ENCODE results near the gene NLRC3.

The NLRC3 gene

GRCh38 chr16:3546986-3547682 is 30.1 kb downstream of the NLRC3 start (continued):
- TF ChIP-seq PATZ1 (CRISPR knock-in tag; IDR thresholded peaks at IDR 0.05; ENCODE audit: borderline replicate concordance) (no peak), BACH2 (CRISPR knock-in tag; IDR thresholded peaks at IDR 0.05; ENCODE audit: borderline replicate concordance) (no peak), TCF4 (CRISPR knock-in tag; IDR thresholded peaks at IDR 0.05; ENCODE audit: borderline replicate concordance) (no peak), CSDC2 (CRISPR knock-in tag; IDR thresholded peaks at IDR 0.05) (no peak), GLIS3 (CRISPR knock-in tag; IDR thresholded peaks at IDR 0.05) (no peak), ZNF8 (CRISPR knock-in tag; IDR thresholded peaks at IDR 0.05) (no peak)

- TF ChIP-seq ZNF8 (CRISPR knock-in tag; IDR thresholded peaks at IDR 0.05) (no peak), ZNF70 (CRISPR knock-in tag; IDR thresholded peaks at IDR 0.05) (no peak), BACH2 (CRISPR knock-in tag; IDR thresholded peaks at IDR 0.05; ENCODE audit: borderline replicate concordance) (no peak), CSDC2 (CRISPR knock-in tag; IDR thresholded peaks at IDR 0.05) (no peak), RARB (CRISPR knock-in tag; IDR thresholded peaks at IDR 0.05) (no peak), ISL1 (CRISPR knock-in tag; IDR thresholded peaks at IDR 0.05) (no peak), ESRRG (CRISPR knock-in tag; IDR thresholded peaks at IDR 0.05) (no peak)
- ATAC-seq, result peak; percentile 25
Observed at GRCh38 chr16:3542601-3543373, 34.4 kb downstream of the NLRC3 start.

GRCh38 chr16:3541527-3542155 is 35.6 kb downstream of the NLRC3 start:
- TF ChIP-seq CSRNP3 (CRISPR knock-in tag; IDR thresholded peaks at IDR 0.05) (no peak), ZNF70 (CRISPR knock-in tag; IDR thresholded peaks at IDR 0.05) (no peak), ZNF8 (CRISPR knock-in tag; IDR thresholded peaks at IDR 0.05) (no peak), ZFP3 (CRISPR knock-in tag; IDR thresholded peaks at IDR 0.05) (no peak), ARNTL (CRISPR knock-in tag; IDR thresholded peaks at IDR 0.05; ENCODE audit: borderline replicate concordance, low read depth) (no peak), TOX (CRISPR knock-in tag; IDR thresholded peaks at IDR 0.05; ENCODE audit: borderline replicate concordance) (no peak), ISL1 (CRISPR knock-in tag; IDR thresholded peaks at IDR 0.05) (no peak), ESRRG (CRISPR knock-in tag; IDR thresholded peaks at IDR 0.05) (no peak), RARB (CRISPR knock-in tag; IDR thresholded peaks at IDR 0.05) (no peak), PATZ1 (CRISPR knock-in tag; IDR thresholded peaks at IDR 0.05; ENCODE audit: borderline replicate concordance) (no peak), ZFP30 (CRISPR knock-in tag; IDR thresholded peaks at IDR 0.05) (no peak), PPARA (CRISPR knock-in tag; IDR thresholded peaks at IDR 0.05; ENCODE audit: borderline replicate concordance) (no peak), POU6F1 (CRISPR knock-in tag; IDR thresholded peaks at IDR 0.05; ENCODE audit: borderline replicate concordance, low read depth) (no peak), CSDC2 (CRISPR knock-in tag; IDR thresholded peaks at IDR 0.05) (no peak), CREB5 (CRISPR knock-in tag; IDR thresholded peaks at IDR 0.05; ENCODE audit: low read depth) (no peak), TCF4 (CRISPR knock-in tag; IDR thresholded peaks at IDR 0.05; ENCODE audit: borderline replicate concordance) (no peak), ZNF565 (CRISPR knock-in tag; conservative IDR thresholded peaks at IDR 0.05; ENCODE audit: low read depth) (no peak), GLIS3 (CRISPR knock-in tag; IDR thresholded peaks at IDR 0.05) (no peak), TSHZ2 (CRISPR knock-in tag; IDR thresholded peaks at IDR 0.05) (no peak)
- no peak for ATAC-seq
